Bronchial epithelial cell (primary cell): Measurements from ENCODE around the gene RHOT2. TPM values are rescaled to one million over a fixed set of nuclear protein-coding genes. Genes with fewer than 3 reads are reported as not detected.

Source experiments
- DNase-seq: peaks from one replicate; pipeline ENCODE4 v3.0.0-alpha.2; 2010; ENCODE audit warnings: low read depth
- FAIRE-seq: peaks from 2 replicates; lab custom pipeline; 2011; peaks lifted over from hg19 to GRCh38; lab: Jason Lieb, UNC
- H3K27me3 ChIP-seq: 2 replicates; pipeline ENCODE4 v1.5.1; 2011; ENCODE audit warnings: low read length; ENCODE audit not compliant: control insufficient read depth, insufficient read depth
- H3K36me3 ChIP-seq: 2 replicates; pipeline ENCODE4 v1.5.1; 2011; ENCODE audit warnings: low read length; ENCODE audit not compliant: control insufficient read depth, insufficient read depth
- H3K4me3 ChIP-seq: 2 replicates; pipeline ENCODE4 v1.5.1; 2011; ENCODE audit warnings: mild to moderate bottlenecking, low read depth, low read length, control low read depth
- CTCF ChIP-seq: IDR thresholded peaks from 2 replicates; pipeline ENCODE4 v1.5.1; 2011; ENCODE audit warnings: mild to moderate bottlenecking, moderate library complexity, low read length, control low read depth, inconsistent platforms; ENCODE audit not compliant: insufficient read depth, severe bottlenecking
- total RNA-seq: library from RNA; depleted of rRNA; stranded (reverse); fragments of >200 nt; gene quantifications from 2 replicates; pipeline ENCODE4 v1.2.1, GENCODE V29; 2014

Gene RHOT2
- total RNA-seq, 1 donor from 2014 or later: 44.5 TPM

DNA sequence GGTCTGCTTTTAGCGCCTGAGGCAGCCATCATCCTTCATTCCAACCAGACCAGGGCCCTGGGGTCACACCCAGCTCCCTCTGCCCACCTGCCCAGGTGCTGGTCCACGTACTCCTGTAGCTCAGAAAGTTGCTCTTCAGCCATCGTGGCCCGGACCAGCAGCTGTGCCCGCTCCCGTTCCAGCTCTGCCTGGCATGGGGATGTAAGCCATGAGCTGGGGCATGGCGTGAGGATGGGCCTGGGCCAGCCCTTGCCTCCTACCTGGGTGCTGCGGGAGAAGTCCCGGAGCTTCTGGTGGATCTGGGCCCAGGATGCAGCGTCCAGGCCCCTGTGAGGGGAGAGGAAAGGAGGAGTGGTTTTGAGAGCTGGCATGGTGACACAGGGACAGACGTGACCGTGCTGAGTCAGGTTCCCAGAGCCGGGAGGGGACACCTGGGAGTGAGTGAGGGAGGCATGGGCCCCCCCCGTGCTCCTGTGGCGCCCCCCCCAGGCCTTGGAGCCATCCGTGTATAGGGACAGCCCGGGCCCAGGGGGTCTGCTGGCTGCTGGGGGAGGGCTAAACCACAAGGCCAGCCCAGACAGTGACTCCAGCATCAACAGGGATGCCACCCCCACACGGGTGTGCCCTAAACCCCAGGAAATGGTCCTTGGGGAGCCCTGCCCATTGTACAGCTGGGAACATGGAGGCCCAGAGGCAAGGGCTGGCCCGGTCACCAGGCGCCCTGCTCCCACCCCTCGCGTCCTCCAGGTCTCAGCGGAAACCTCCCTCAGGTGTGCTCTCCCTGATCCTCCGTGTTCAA lies 55.1 kb downstream of the RHOT2 start:
- peaks cover 2% of the 10 kb centered on the region for H3K36me3 ChIP-seq
- no peak for TF ChIP-seq CTCF
- no peak overlapping the region for H3K4me3 ChIP-seq
- DNase-seq: no peak
- H3K27me3 ChIP-seq: no peaks in the 10 kb centered on the region
- no peak for FAIRE-seq

DNA sequence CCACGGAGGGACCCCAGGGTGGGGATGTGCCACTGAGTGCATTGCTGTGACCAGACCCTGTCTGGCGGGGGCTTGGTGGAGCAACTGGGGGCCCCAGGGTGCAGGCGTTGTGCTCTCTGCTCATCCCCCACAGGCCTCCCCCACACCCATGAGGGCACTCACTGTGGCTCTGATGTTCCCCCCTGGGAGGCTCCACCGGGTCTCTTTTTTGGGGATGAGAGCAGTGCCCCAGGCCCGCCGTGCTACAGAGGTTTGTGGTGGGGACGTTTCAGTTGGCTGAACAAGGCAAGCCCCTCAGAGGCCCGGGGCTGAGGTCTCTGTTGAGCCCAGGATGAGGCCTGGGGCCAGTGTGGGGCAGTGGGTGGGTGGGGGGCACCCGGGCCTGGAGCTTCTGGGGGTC lies 55.8 kb downstream of the RHOT2 start:
- H3K4me3 ChIP-seq: no peak overlapping the region
- FAIRE-seq (no peak), DNase-seq (no peak)
- H3K36me3 ChIP-seq: peaks cover 2% of the 10 kb centered on the region
- TF ChIP-seq CTCF: no peak
- H3K27me3 ChIP-seq: no peaks in the 10 kb centered on the region

Other genes with a start within 250 kb of the RHOT2 start
- 9.6 and 10.5 TPM in 2 replicates for gene RAB11FIP3, start 242.5 kb upstream of the RHOT2 start, total RNA-seq
- 27.1 and 31.9 TPM in 2 replicates for gene CAPN15, start 140.4 kb upstream of the RHOT2 start, total RNA-seq
- gene PRR35, start 107.7 kb upstream of the RHOT2 start, total RNA-seq: not detected in 2 replicates
- gene NHLRC4, start 101.1 kb upstream of the RHOT2 start, total RNA-seq: under 0.01 TPM in 2 replicates
- gene PIGQ, start 98.2 kb upstream of the RHOT2 start, total RNA-seq: 17.2 and 17.9 TPM in 2 replicates
- 10.8 and 16.8 TPM in 2 replicates for gene RAB40C, start 78.1 kb upstream of the RHOT2 start, total RNA-seq
- 0.13 TPM in 1 of 2 replicates, not detected in the other for gene WFIKKN1, start 37.1 kb upstream of the RHOT2 start, total RNA-seq
- gene METTL26, start 31.8 kb upstream of the RHOT2 start, total RNA-seq: 50.8 and 55.3 TPM in 2 replicates
- gene MCRIP2, start 26.3 kb upstream of the RHOT2 start, total RNA-seq: 30.2 and 45.0 TPM in 2 replicates
- 4.2 and 7.2 TPM in 2 replicates for gene WDR90, start 18.8 kb upstream of the RHOT2 start, total RNA-seq
- 9.2 and 14.0 TPM in 2 replicates for gene RHBDL1, start 7.5 kb downstream of the RHOT2 start, total RNA-seq
- gene STUB1, start 12.3 kb downstream of the RHOT2 start, total RNA-seq: 159 and 204 TPM in 2 replicates
- 15.9 and 16.8 TPM in 2 replicates for gene JMJD8, start 16.2 kb downstream of the RHOT2 start, total RNA-seq
- 3.4 and 4.0 TPM in 2 replicates for gene WDR24, start 22.3 kb downstream of the RHOT2 start, total RNA-seq
- 0.53 and 0.64 TPM in 2 replicates for gene FBXL16, start 37.7 kb downstream of the RHOT2 start, total RNA-seq
- gene METRN, start 47.0 kb downstream of the RHOT2 start, total RNA-seq: 63.7 and 143 TPM in 2 replicates
- 23.3 and 35.0 TPM in 2 replicates for gene ANTKMT, start 53.0 kb downstream of the RHOT2 start, total RNA-seq
- gene CCDC78, start 58.3 kb downstream of the RHOT2 start, total RNA-seq: 0.90 and 1.6 TPM in 2 replicates
- gene HAGHL, start 59.0 kb downstream of the RHOT2 start, total RNA-seq: 25.2 and 33.2 TPM in 2 replicates
- 33.2 and 43.1 TPM in 2 replicates for gene CIAO3, start 72.9 kb downstream of the RHOT2 start, total RNA-seq
- 2.6 and 4.5 TPM in 2 replicates for gene MSLN, start 92.6 kb downstream of the RHOT2 start, total RNA-seq
- 20.9 and 27.4 TPM in 2 replicates for gene RPUSD1, start 120.2 kb downstream of the RHOT2 start, total RNA-seq
- gene CHTF18, start 120.5 kb downstream of the RHOT2 start, total RNA-seq: 1.6 and 2.8 TPM in 2 replicates
- not detected in 2 replicates for gene GNG13, start 132.6 kb downstream of the RHOT2 start, total RNA-seq